NCI-H1436 (cell line): Measurements from ENCODE around the gene TRIM46.
A peak's percentile ranks its signal among the peaks of the same experiment; 100 is the strongest.
"Not testable (repeated sequence)": the region's sequence is repeated elsewhere in the genome, so short reads cannot be mapped to it uniquely, and the experiment has no call there.

ENCODE experiments used
- DNase-seq: peaks from one replicate; lab custom pipeline; 2025; lab: John Stamatoyannopoulos, UW

TRIM46 gene

GRCh38 chr1:155205035-155205434 is 31.4 kb downstream of the TRIM46 start:
- no peak for DNase-seq

DNA sequence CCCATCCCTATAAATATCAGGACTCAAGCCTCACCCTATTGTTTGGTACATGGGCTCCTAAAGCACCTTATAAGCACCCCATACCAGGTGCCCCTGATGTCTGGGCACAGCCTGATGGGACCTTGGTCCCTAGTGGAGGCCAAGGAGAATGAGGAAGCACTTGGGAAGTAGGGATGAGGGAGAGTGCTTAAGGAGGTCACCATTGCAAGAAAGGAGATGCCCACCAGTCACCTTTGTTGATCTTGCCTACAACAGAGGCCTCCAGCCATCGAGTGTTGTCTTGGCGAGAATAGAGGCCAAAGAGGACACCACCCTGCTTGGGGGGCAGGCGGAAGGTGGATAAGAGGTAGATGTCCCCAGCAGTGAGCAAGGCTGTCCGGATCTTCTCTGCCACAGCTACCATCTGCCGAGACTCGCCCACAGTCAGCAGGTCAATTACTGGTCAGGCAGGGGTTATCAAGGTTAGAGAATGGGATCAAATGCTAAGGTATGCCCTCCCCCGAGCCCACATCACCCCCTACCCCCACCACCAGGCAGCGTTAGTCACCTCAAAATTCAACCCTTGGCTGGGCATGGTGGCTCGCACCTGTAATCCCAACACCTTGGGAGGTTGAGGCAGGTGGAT is 32.4 kb downstream of the TRIM46 start:
- DNase-seq: no peak

DNA sequence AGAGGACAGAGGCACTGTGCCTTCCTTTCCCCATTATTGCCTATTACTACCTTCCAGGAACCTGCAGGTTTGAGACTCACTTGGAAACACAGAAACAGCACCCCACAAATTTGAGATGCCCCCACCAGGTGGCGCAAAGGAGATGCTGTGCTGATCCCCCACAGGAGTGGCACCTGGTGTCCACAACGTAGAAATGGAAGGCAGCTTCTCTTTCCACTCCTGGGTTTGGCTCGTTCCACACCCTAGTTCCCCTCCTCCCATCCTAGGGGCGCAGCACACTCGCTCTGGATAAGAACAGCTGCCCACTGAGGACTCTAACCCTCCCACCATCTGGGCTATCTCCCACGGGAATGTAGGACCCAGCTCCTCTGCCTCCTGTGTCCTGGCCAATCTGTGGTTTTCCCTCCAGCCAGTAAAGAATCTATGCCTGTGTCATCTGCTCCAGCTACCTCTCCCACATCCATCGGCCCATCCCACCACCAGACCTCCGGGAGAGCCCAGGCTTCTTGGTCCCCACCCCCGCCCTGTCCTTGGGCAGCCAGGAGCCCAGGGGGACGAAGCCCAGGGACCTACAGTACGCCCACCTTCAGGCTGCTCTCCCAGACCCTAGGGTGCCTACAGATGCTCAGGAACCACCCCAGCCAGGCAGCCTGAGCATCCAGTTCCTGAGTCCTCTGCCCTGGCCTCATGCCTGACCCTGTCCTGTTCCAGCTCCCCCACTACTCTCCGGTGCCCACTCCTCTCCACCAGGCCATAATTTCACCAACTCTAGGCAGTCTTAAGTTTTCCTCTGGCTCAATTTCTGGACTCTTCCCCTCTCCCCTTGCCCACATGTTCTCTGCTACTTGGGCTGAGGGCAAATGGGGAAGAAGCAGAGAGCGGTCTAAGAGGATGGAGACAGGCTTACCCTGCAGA is 33.5 kb downstream of the TRIM46 start:
- DNase-seq: peak; percentile 77

- peak; percentile 70 for DNase-seq
These were observed 34.3 kb downstream of the TRIM46 start, which contains the start of gene THBS3 for GRCh38 chr1:155207806-155208540. Gene THBS3, minus strand, starts transcription at chr1:155207897. Its CDS starts 21 bp downstream, at chr1:155207876.

GRCh38 chr1:155208541-155209311 is 35.1 kb downstream of the TRIM46 start, which contains the start of gene MTX1:
Gene MTX1, plus strand, starts transcription at chr1:155208695. Its CDS starts 110 bp downstream, at chr1:155208805.
- DNase-seq: peak; percentile 74

- DNase-seq: no peak
These were observed 35.7 kb downstream of the TRIM46 start for GRCh38 chr1:155209312-155209721.

GRCh38 chr1:155210314-155211104 is 36.9 kb downstream of the TRIM46 start:
- DNase-seq: no peak

DNA sequence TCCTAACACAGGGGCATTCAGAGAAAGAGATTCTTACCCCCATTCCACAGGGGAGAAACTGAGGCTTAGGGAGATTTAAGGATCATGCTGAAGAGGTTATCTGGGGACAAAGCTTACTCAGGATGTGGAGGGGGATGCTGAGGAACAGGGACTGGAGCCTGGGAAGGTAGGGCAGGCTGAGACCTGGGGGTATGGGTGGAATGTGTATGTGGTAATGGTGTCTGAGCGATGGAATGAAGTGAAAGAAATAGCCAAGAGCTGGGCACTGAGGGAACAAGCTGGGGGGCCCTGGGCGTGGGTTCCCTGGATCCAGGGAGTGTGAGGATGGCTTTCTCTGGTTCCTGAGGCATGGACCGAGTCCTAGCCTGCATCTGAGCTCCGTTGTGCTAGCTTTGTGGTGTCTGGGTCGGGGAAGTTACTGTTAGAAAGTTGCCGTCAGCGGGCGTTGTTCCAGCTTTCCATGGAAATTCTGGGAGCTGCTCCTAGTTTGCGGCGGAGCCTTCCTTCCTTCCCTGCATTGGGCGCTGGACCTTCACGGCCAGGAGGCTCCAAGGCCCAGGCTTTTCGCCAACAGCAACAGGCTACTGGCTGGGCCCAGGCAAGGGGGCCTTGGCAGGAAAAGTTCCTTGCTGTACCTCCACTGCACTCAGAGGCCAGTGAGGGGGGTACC is 37.9 kb downstream of the TRIM46 start:
- not testable (repeated sequence) for DNase-seq

DNA sequence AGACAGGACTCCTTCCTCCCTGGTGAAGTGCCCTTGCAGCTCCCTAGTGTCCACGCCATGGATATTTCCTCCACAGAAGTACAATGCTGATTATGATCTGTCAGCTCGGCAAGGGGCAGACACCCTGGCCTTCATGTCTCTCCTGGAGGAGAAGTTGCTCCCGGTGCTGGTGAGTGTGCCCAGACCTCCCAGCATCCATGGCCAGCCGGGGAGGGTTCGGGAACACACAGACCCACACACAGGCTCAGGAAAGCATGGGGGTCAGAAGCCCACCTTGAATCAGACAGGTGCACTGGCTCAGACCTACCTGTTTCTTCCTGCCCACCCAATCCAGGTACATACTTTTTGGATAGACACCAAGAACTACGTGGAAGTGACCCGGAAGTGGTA is 38.4 kb downstream of the TRIM46 start:
- DNase-seq: not testable (repeated sequence)

DNA sequence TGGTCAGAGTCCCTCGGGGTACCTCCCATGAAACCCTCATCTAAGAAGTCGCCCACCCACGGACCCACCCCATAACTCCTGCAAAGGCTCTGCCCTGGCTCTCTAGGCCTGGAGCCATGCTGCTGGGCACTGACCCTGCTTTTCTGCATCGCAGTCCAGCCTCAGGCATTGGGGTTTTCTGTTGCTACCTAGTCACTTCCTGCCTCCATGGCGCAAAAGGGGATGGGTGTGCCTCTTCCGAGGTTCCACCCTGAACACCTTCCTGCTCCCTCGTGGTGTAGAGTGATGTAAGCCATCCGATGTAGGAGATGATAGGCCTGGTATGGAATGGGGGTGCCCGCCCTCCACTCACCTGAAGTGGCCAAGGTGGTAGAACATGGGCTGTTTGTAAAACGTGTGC is 41.1 kb downstream of the TRIM46 start:
- DNase-seq: not testable (repeated sequence)

DNA sequence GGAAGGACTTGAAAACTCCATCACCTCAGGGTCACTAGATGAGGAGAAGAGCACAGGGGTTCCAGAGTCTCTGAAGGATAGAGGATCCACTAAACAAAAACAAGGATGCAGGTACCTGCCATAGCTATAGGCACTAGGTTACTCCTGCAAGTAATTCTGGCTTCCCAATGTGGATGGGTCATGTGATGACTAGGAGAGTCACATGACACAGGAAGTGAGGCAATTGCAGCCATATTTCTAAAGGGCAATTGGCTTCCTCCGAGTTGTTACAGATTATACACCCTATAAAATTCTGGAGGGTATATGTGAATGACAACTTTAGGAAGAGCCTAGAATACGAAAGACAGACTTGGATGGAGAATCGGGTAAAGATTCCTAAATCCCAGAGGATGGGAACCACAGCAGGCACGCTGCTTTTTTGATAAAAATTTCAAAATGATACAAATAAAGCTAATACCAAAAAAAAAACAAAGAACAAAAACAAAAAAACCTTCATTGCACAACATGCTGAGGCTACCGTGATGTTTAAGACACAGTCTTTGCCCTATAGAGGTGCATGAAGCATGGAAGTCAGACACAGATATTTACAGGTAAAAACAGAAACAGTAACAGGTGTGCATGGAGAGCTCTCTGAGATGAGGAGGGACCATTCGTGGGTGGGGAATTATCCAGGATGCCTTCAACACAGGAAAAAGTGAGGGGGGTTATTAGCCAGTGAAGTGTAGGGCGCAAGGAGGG is 45.4 kb downstream of the TRIM46 start:
- DNase-seq: peak; percentile 7

- DNase-seq: no peak
These were observed 46.0 kb downstream of the TRIM46 start for GRCh38 chr1:155219592-155220031.

- not testable (repeated sequence) for DNase-seq
These were observed 46.7 kb downstream of the TRIM46 start for GRCh38 chr1:155220211-155220965.

DNA sequence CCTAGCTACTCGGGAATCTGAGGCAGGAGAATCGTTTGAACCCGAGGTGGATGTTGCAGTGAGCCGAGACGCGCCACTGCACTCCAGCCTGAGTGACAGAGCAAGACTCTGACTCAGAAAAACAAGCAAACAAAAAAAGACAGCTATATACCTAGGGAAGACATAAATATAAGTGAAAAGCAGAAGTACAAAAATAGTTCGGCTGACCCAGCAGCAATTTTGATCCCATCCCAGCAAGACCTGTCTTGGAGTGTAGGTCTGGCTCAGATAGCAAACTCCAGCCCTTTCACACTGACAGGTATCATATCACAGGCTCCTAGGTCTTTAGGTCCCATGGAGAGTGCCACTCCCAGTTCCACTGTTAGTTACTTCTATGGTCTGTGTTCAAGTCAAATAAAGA is 49.4 kb downstream of the TRIM46 start:
- no peak for DNase-seq

DNA sequence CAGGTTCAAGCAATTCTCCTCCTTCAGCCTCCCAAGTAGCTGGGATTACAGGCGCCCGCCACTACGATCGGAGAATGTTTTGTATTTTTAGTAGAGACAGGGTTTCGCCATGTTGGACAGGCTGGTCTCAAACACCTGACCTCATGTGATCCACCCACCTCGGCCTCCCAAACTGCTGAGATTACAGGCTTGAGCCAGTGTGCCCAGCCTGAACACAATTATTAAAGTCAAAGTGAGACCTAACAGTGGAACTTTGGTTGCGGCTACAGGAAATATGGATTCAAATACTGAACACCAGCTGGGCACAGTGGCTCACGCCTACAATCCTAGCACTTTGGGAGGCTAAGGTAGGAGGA is 51.7 kb downstream of the TRIM46 start:
- not testable (repeated sequence) for DNase-seq

DNA sequence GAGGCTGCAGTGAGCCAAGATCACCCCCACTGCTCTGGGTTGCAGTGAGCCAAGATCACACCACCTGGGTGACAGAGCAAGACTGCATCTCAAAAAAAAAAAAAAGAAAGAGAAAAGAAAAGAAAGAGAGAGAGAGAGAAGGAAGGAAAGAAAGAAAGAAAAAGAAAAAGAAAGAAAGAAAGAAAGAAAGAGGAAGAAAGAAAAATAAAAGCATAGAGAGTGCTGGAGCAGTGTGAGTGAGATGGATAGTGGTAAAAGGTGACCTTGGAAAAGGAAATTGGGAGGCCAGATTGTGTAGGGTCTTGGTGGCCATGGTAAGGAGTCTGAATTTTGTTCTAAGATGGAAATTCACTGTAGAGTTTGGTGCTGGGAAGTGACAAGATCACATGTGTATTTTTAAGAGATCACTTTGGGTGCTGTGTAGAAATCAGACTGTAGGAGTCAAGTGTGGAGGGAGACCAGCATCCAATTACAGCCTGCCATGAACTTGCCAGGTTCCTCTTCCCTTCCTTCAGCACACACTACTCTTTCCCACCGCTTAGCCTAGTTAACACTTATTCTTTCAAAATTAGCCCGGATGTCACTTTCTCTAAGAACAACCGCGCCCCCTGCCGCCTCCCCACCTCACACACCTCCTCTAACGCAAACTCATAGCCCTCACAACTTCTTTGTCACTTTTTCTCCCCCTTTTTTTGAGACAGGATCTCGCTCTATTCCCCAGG is 52.7 kb downstream of the TRIM46 start:
- peak; percentile 66 for DNase-seq

GRCh38 chr1:155226910-155227260 is 53.2 kb downstream of the TRIM46 start:
- DNase-seq: peak; percentile 47
